Esophagus muscularis mucosa (tissue), 3 donors: Measurements from ENCODE around the gene LGALS3.

Experiments used
- CTCF ChIP-seq, 3 experiments: fragments of 200-600 bp in 2 of 3; fragments of 450-650 bp in 1 of 3; sonication (generic) in 2 of 3; IDR thresholded peaks; one replicate each; pipeline ENCODE4 v1.5.1; 2017 to 2019; ENCODE audit warnings: antibody characterized with exemption in 3 of 3, mild to moderate bottlenecking in 2 of 3, moderate library complexity in 1 of 3
- POLR2A ChIP-seq: fragments of 450-650 bp; IDR thresholded peaks from one replicate; pipeline ENCODE4 v1.6.1; 2017; ENCODE audit warnings: antibody characterized with exemption, moderate library complexity, mild to moderate bottlenecking, low read depth
- POLR2AphosphoS5 ChIP-seq, 2 donors: sonication (generic); formaldehyde crosslinking; IDR thresholded peaks; one replicate each; pipeline ENCODE4 v1.6.1; 2017; ENCODE audit warnings: antibody characterized with exemption in 2 of 2

- TF ChIP-seq CTCF (IDR thresholded peaks at IDR 0.05) (no peak), POLR2A (no peak), POLR2AphosphoS5 (IDR thresholded peaks at IDR 0.05) (no peak)
Measured at GRCh38 chr14:55097881-55098560, 31.0 kb upstream of the LGALS3 start.
